SHP77 treated with DMSO at 0.1 percent for 48 hours (cell line): ENCODE measurements around the gene CEP95.
"Not testable (repeated sequence)": the region's sequence is repeated elsewhere in the genome, so short reads cannot be mapped to it uniquely, and the experiment has no call there.

Experiments used
- DNase-seq: peaks from one replicate; lab custom pipeline; 2025; lab: John Stamatoyannopoulos, UW

CEP95 gene

DNA sequence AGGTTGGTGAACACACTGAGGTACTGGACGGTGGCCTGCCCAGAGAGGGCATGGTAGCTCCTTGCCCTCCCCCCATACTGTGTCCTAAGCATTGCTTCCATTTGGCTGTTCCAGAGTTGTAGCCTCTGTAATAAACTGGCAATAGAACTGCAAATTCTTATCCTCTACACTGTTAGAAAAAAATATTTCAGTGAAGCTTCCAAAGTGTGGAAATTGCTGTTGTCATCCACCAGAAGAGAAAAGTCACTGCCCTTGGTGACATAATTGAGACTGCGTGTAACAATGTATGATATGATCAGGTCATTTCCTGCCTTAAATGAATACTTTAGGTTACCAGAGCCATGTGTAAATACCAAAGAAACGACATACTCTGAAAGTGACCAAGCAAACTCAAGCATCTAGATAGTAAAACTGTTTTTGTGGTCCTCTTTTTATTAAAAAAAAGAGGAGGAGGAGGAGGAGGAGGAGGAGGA is 65.9 kb downstream of the CEP95 start:
- DNase-seq, result no peak

DNA sequence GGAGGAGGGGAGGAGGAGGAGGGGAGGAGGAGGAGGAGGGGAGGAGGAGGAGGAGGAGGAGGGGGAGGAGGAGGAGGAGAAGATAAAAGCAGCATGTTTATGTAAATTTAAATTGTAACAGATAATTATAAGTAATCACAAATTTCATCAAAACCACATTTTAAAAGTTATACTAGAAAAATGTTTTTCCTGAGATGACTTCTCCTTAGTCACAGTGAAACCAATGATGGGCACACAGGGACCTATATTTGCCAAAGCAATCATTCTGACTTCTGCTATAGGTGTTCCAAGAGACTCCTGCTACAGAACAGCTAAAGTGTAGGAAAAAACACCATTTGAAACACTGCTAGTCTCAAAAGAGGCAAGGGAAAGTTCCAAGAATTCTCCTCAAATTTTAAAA is 66.4 kb downstream of the CEP95 start:
- no peak for DNase-seq

DNA sequence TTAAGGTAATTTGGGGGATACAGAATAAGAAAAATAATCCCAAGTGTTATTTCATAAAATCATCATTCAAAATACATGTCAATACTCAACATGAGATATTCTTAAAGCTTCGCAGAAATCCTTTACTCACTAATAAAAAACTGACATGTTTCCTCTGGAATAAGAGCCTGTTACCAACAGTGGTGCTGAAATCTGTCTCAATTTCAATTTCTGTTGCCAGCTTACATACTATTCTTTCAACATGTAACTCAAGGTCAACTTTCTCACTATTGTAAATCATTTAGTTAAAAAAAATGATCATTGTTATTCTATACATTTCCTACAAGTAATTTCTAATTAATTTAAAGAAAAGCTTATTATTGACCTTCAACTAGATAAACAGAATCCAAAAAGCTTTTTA is 67.9 kb downstream of the CEP95 start:
- no peak for DNase-seq

DNA sequence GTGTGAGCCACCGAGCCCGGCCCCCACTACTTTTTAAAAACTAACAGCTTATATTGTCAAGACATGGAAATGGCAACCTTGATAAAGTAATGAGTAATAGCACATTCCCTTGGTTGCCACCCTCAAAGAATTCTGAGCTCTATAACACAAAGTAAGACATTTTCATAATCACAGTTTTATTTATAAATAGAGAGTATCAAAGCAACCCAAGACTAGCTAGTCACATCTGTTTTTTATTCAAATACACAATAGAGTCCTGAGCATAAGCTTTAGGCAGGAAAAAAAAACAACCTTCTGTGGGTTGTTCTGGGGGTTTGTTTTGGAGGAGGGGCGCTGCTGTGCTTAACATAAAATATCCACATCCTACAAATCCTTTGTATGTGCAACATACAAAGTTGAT is 68.7 kb downstream of the CEP95 start:
- DNase-seq, result no peak

DNA sequence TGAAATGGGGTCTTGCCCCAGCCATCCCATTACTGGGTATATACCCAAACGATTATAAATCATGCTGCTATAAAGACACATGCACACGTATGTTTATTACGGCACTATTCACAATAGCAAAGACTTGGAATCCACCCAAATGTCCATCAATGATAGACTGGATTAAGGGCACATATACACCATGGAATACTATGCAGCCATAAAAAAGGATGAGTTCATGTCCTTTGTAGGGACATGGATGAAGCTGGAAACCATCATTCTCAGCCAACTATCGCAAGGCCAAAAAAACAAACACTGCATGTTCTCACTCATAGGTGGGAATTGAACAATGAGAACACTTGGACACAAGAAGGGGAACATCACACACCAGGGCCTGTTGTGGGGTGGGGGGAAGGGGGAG is 70.2 kb downstream of the CEP95 start:
- not testable (repeated sequence) for DNase-seq

DNA sequence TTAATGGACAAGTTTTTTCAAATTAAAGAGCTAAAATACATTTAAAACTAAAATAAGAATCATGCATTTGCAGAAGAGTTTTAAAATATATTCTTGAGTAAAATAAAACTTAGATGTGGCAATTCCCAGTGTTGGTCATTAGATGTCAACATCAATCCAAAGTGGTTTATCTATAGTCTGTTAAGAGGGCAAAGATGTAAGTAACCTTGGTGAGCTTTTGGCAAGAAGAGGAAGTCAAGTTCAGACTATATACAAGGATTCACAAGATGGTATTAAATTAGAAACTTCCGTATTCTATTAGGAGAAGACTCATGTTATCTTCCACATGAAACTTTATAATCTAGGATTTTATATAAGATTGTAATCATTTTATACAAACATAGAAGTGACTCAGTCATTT is 73.1 kb downstream of the CEP95 start:
- DNase-seq, result no peak

DNA sequence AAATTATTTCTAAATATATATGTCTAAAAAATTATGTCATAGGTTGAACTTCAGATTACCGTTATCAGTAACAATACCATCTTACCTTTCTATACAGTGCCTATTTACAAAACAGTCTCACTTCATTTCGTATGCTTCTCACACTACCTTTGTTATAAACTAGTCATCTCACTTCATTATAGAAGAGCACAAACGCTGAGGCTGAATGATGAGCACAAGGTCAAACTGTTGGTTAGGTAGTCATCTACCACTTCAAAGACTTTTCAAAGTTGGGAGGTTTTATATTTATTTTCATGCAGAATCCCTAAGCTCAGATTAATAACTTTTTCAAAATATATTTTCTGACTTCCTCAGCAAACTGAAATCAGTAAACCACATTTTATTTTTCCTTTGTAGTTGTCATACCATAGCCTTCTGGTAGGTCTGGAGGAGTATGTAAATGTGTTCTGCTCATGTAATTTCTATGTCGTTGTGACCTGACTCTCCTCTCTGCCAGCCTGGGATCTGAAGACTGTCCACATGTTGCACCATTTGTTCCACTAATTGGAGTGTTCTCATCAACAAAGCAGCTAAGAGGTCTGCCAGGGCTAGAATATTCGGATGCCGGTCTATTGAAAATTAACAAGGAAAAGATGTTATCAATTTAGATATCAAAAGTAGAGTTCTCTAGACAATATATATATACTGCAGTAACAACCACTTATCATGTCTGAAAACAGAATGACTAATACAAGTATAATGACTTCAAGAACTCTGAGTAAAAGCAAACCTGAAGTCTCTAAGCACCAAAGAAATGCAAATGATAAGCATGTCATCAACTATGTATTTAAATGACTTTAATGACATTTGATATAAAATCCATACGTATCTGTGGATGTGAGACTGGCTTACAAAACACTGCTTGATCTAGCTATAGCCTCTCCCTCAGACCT is 73.9 kb downstream of the CEP95 start:
- no peak for DNase-seq

DNA sequence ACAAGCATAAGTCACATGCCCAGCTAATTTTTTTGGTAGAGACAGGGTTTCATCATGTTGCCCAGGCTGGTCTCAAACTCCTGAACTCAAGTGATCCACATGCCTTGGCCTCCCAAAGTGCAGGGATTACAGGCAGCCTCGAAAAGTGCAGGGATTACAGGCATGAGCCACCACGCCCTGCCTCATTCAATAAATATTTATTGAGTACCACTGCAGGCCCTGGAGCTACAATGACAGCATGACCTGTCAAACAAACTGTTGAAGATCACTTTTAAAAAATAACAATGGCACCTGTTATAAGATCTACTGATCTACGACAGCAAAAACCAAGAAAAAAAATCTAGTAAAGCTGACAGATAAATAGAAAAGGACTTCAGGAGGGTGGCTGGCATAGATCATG is 76.3 kb downstream of the CEP95 start:
- DNase-seq, result no peak

DNA sequence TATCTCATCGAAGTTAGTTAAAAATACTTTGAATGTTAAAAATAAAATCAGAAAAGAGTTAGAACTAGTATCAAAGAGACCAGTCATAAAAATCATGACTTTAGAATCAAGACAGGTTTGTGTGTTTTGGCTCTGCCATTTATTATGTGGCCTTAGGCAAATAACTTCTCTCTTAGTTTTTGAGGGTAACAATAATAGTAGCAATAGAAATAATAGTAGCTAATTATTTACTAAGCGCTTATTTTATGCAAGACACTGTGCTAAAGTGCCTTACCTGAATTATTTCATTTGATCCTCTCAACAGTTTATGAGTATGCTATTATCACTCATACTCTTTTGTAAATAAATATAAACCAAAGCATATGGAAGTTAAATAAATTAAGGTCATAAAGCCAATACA is 78.4 kb downstream of the CEP95 start:
- no peak for DNase-seq
